Stimulated activated CD4-positive, alpha-beta T cell treated with anti-CD3 and anti-CD28 coated beads, Interleukin-12 subunit alpha, Interleukin-12 subunit beta, amount 100 ng/mL, for 48 hours (primary cell): ENCODE measurements around the gene WNT4.
A peak's percentile ranks its signal among the peaks of the same experiment; 100 is the strongest.

ENCODE experiments used
- DNase-seq, 3 donors: peaks; one replicate each; pipeline ENCODE4 v3.0.0-alpha.2; 2020; ENCODE audit warnings: low read depth in 2 of 3, low spot score in 1 of 3

The WNT4 gene

DNA sequence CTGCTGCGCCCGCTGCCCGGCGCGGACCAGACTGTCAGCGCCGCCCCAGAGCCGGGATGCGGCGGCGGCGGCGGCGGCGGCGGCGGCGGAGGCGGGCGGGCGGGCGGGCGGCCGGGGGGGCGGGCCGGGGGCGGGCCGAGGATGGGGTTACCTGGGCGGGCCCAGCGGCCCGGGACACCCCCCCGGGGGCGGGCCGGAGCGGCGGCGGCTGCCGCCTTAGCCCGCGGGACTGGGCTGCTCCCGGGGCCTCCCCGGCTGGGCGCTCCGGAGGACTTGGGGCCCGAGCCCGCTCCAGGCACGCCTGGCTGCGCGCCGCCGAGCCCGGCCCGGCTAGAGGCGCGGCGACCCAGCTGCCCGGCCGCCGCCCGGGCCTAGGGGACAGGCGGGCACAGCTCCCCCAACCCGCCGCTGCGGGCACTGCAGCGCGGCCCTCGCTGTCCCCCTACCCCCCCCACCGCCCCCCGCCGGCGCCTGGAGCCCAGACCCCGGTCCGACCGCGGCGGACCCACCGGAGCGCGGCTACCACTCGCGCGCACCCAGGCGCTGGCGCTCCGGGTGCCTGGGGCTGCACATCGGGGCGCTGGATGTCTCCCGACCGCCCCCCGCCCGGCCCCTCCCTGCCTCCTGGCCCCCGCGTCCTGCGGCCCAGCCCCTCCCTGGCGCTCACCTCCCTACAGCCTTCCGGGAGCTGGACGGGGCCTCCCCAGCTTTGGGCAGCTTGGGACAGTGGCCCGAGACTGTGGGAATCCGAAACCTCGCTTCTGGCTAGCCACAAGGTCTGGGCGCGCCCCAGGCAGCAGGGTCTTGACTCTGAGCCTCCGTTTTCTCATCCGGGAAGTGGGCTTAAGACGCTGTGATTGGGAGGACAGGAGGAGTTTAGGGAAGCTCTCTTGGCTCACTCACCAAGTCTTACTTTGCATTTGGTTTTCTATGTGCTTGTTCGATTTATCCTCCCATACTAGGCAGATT is at the start of gene WNT4:
Gene WNT4 (minus strand): TSS at position 33 of the 969 bp plus-strand sequence. CDS start 175 bp downstream, outside the sequence.
- DNase-seq, result no peak

DNA sequence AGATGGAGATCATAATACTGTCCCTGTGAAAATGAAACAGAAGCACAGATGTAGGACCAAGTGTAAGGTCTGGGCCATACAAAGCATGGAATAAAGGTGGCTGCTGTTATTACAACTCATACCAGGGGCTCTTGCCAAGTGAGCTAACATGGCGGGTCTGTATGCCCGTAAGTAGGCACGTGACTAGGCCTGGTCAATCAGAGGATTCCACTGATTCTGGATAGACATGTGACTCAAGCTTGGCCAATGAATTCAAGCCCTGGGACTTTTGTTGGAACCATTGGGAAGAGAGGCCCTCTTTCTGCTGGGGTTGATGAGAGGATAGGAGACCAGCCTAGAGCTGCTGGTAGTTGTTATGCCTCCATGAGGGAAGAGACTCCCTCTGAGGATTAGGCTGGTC is 47.8 kb upstream of the WNT4 start:
- no peak for DNase-seq

GRCh38 chr1:22190251-22190650 is 47.4 kb upstream of the WNT4 start:
- no peak for DNase-seq

- no peak for DNase-seq
These were observed 46.7 kb upstream of the WNT4 start for GRCh38 chr1:22189619-22190018.

DNA sequence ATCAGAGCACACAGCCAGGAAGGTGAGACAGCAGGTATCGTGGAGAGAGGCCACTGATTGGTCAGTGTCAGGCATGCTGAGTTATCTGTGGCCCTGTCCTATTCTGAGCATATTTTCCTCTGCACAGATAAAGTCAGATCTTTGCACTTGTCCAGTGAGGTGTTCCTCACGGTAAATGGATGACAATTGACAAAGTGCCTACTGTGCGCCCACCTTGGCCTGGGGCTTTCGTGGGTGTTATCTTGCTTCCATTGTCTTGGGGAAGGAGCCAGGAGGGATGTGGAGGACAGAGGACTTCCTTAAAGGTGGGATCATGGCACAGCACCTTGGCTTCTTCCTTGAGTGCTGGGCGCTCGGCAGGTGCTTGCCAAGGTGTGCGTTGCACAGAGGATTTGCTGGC is 46.0 kb upstream of the WNT4 start:
- no peak for DNase-seq

DNA sequence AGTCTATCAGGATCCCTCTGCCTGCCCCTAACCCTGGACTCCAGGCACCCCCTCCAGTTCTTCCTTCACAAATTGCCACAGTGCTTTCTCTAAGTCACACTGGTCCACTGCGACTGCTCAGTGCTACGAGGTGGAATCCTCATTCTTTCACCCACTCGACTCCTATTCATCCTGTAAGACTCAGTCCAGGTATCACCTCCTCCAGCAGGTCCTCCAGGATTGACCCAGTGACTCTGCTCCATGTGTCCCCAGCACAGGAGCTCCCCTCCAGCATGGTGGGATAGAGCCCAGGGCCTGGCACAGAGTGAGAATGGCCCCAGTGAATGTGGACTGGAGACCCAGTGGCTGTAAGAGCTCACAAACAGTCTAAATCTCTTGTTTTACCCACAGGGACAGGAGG is 45.5 kb upstream of the WNT4 start:
- no peak for DNase-seq

DNA sequence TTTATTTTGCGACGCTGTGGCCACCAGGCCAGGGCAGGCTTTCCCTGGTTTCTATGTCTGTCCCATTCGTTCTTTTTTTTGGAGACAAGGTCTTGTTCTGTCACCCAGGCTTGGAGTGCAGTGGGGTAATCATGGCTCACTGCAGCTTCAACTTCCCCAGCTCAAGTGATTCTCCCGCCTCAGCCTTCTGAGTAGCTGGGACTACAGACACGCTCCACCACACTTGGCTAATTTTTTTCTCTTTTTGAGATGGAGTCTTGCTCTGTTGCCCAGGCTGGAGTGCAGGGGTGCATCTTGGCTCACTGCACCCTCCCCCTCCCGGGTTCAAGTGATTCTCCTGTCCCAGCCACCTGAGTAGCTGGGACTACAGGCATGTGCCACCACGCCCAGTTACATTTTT is 43.4 kb upstream of the WNT4 start:
- DNase-seq, result no peak

GRCh38 chr1:22184892-22185612 is 42.2 kb upstream of the WNT4 start:
- no peak for DNase-seq

DNA sequence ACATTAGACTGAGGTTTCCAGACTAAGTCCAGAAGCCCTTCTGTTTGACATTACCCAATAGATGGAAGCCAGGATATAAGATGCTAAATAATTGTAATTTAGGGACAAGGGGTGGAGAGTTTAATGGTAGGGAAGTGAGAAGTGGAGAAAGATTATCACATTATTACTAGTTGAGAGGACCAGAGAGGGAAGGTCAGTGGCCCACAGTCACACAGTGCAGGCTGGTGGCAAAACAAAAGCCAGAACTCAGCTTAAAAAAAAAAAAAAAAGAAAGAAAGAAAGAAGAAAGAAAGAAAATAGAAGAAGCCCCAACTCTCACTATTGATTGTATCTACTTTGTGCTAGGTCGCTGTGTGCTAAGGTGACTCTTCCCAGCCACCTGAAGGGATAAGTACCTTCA is 41.6 kb upstream of the WNT4 start:
- DNase-seq, result no peak

DNA sequence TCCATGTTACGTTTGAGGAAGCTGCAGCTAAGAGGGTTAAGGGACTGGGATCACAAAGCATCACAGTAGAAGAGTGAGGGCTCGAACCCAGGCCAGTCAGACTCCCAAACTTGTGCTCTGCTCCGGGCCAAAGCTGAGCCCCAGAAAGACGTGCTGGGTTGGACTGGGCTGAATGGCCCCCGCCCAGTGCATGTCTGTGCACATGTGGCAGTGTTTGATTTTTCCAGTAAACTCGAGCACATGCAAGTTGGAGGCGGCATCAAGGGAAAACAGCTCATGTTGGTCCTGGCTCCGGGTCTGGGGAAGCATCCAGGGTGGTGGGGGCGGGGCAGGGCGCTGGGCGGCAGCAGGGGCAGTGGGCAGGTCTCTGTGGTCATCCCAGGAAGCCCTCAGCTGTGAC is 39.8 kb upstream of the WNT4 start:
- no peak for DNase-seq

GRCh38 chr1:22179197-22179803 is 36.4 kb upstream of the WNT4 start:
- DNase-seq, result no peak

GRCh38 chr1:22177354-22178003 is 34.6 kb upstream of the WNT4 start:
- no peak for DNase-seq

DNA sequence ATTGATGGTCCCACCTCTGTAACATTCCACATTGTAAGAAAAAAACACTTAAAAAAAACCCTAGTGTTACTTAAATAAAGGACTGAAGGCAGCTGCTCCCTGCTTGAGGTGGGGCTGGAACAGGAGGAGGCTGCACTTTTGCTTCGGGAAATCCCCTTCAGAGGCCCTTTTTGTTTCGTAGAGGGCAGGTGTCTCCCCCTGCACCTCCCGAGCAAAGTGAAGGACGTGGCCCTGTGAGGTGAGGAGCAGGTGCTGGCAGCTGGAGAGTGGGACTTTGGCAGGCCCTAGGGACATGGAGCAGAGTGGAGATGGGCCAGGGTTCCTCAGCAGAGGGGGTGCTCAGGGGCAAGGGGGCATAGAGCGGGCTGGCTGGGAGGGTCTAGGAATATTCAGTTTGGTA is 33.4 kb upstream of the WNT4 start:
- peak in 2 of 3 donors; percentile 11 for DNase-seq

DNA sequence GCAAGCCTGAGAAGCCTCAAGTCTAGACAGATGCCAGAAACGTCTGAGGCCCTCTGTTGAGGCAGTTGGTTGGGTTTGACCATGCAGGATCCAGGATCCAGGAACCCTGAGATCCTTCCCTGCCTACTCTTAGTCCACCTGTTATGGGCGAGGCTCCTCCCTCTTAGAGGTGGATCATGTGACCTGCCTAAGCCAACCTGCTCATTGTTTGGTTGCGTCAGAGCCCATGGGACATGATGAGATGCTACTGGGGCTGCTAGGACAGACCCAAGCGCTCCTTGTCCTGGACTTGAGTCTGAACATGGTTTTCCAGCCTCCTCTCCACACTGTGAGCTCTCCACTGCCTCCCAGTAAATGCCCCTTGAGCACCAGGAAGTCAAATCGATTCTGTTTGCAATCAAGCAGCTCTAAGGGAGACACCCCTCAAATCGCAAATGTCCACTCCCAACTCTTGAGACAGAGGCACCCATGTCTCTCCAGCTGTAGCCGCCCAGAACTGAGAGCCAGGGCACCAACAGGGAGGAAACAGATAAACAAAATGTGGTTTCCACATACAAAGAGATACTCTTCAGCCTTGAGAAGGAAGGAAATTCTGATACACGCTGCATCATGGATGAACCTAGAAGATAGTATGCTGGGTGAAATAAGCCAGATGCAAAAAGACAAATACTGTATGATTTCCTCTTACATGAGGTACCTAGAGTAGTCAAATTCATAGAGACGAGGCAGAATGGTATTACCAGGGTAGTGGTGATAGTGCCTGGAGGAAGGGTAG is 31.7 kb upstream of the WNT4 start:
- DNase-seq, result no peak

GRCh38 chr1:22171951-22172715 is 29.2 kb upstream of the WNT4 start:
- DNase-seq, result no peak

- DNase-seq, result no peak
These were observed 26.9 kb upstream of the WNT4 start for GRCh38 chr1:22169816-22170215.

GRCh38 chr1:22168412-22168973 is 25.6 kb upstream of the WNT4 start:
- no peak for DNase-seq

DNA sequence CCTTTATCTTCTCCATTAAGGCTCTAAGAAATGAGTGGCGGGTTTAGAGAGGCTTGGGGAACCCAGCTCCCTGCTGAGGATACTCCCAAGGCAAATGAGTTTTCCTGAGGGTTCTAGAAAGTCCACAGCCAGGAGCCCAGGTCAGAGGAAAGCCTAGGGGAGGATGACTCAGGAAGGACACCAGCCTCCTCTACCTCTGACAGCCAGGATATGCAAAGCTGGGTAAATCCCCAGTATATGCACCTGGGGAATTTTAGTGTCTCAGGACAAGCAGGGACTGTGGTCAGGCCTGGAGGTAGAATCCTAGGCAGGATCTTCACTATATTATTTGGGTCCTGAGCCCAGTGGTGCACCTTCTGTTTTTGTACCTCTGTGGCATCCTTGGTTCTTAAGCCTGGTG is 23.5 kb upstream of the WNT4 start:
- no peak for DNase-seq
